Right lobe of liver (tissue), 4 donors: Measurements from ENCODE around the gene DNAJB11.

Experiments
- CTCF ChIP-seq, 4 donors: fragments of 200-600 bp in 3 of 4; fragments of 450-650 bp in 1 of 4; IDR thresholded peaks; one replicate each; pipeline versions ENCODE4 v1.5.1 to v1.8.0; 2016 to 2022; ENCODE audit warnings: antibody characterized with exemption in 4 of 4, mild to moderate bottlenecking in 2 of 4
- POLR2A ChIP-seq: fragments of 450-650 bp; IDR thresholded peaks from one replicate; pipeline ENCODE4 v1.6.1; 2017; ENCODE audit warnings: antibody characterized with exemption, mild to moderate bottlenecking
- donor health status: DM: no; HTN: no; CAD: no.
- donor health status: DM: no; HTN: no; CAD: no.
- donor health status: DM: no; HTN: yes; CAD: no.

GRCh38 chr3:186571644-186572013 lies 1.1 kb downstream of the DNAJB11 start:
- TF ChIP-seq POLR2A (no peak), CTCF (IDR thresholded peaks at IDR 0.05) (no peak)
